OCI-LY7 (cell line): Measurements from ENCODE around the gene ASB12. TPM values are rescaled to one million over a fixed set of nuclear protein-coding genes. Genes with fewer than 3 reads are reported as not detected.

Experiments used
- BruUV-seq: library from RNA; stranded (reverse); fragments of 400-500 nt; replicated peaks from 2 replicates; lab custom pipeline; 2021; lab: Mats Ljungman, UMichigan
- CTCF ChIA-PET: fragments of 300-600 bp; sonication (Branson Sonifier 250); formaldehyde crosslinking; loops from one replicate; lab custom pipeline; 2022; ENCODE audit warnings: antibody characterized with exemption; ENCODE audit not compliant: unreplicated experiment; lab: Charles Lee
- POLR2A ChIA-PET: fragments of 300-600 bp; sonication (Branson Sonifier 250); formaldehyde crosslinking; loops from one replicate; lab custom pipeline; 2022; ENCODE audit warnings: antibody characterized with exemption; lab: Charles Lee
- DNase-seq: peaks from one replicate; pipeline ENCODE4 v3.0.0-alpha.2; 2015; ENCODE audit warnings: low spot score
- H2AFZ ChIP-seq: fragments of 200-600 bp; sonication (generic), shearing (Covaris generic); 2 replicates; pipeline ENCODE4 v1.6.1; 2014; ENCODE audit warnings: mild to moderate bottlenecking, antibody characterized with exemption, low read length, moderate library complexity
- H3K27ac ChIP-seq: fragments of 200-600 bp; sonication (generic); 2 replicates; pipeline ENCODE4 v1.5.1; 2014; ENCODE audit warnings: mixed run types, low read depth, mild to moderate bottlenecking, moderate library complexity, low read length, inconsistent platforms; ENCODE audit not compliant: poor library complexity, severe bottlenecking
- H3K36me3 ChIP-seq: fragments of 200-600 bp; sonication (generic); 2 replicates; pipeline ENCODE4 v1.6.1; 2014; ENCODE audit warnings: mild to moderate bottlenecking, antibody characterized with exemption, low read length, moderate library complexity, mixed read lengths; ENCODE audit not compliant: insufficient read depth
- H3K4me1 ChIP-seq: fragments of 200-600 bp; sonication (generic); 2 replicates; pipeline ENCODE4 v1.5.1; 2014; ENCODE audit warnings: mild to moderate bottlenecking, low read length; ENCODE audit not compliant: insufficient read depth, poor library complexity, severe bottlenecking
- H3K4me2 ChIP-seq: fragments of 200-600 bp; sonication (generic); 2 replicates; pipeline ENCODE4 v1.6.1; 2014; ENCODE audit warnings: mild to moderate bottlenecking, low read length
- H3K4me3 ChIP-seq: fragments of 200-600 bp; sonication (generic); 2 replicates; pipeline ENCODE4 v1.5.1; 2014; ENCODE audit warnings: mild to moderate bottlenecking, low read depth, low read length; ENCODE audit not compliant: poor library complexity, severe bottlenecking
- H3K79me2 ChIP-seq: fragments of 200-600 bp; sonication (generic); 2 replicates; pipeline ENCODE4 v1.6.1; 2016; ENCODE audit warnings: low read depth, mild to moderate bottlenecking, low read length, moderate library complexity, mixed read lengths; ENCODE audit not compliant: insufficient read depth
- H3K9me2 ChIP-seq: fragments of 200-600 bp; sonication (generic); 2 replicates; pipeline ENCODE4 v1.6.1; 2016; ENCODE audit warnings: mild to moderate bottlenecking, low read length, mixed read lengths; ENCODE audit not compliant: insufficient read depth
- H3K9me3 ChIP-seq: fragments of 200-600 bp; sonication (generic); 2 replicates; pipeline ENCODE4 v1.6.1; 2014; ENCODE audit warnings: mild to moderate bottlenecking, mixed run types, low read length, mixed read lengths
- H4K20me1 ChIP-seq: fragments of 200-600 bp; sonication (generic); 2 replicates; pipeline ENCODE4 v1.6.1; 2014; ENCODE audit warnings: mild to moderate bottlenecking, antibody characterized with exemption, low read length, moderate library complexity, mixed read lengths; ENCODE audit not compliant: insufficient read depth
- EZH2phosphoT487 ChIP-seq: fragments of 200-600 bp; sonication (generic); IDR thresholded peaks from 2 replicates; pipeline ENCODE4 v1.6.1; 2018; ENCODE audit warnings: low read depth, borderline replicate concordance, mild to moderate bottlenecking, mixed run types, antibody characterized with exemption, low read length, moderate library complexity, mixed read lengths
- intact Hi-C: fragments of 100-400 bp; cut with micrococcal nuclease; formaldehyde crosslinking; loops from one replicate; pipeline ENCODE4 v1.10.0; 2022; ENCODE audit not compliant: unreplicated experiment
- total RNA-seq, 2 experiments: library from RNA; depleted of rRNA in 1 of 2; stranded (reverse); fragments of >200 nt in 1 of 2; shearing (Covaris generic) in 1 of 2; gene quantifications; 2 replicates each; pipeline ENCODE4 v1.2.3, GENCODE V29; 2014 to 2022
- TF ChIP-seq, protein P1 (sequence below): fragments of 200-600 bp; sonication (generic); conservative IDR thresholded peaks from 2 replicates; pipeline ENCODE4 v1.5.1; 2014; ENCODE audit warnings: mild to moderate bottlenecking, antibody characterized with exemption, low read length, moderate library complexity, mixed read lengths

ASB12 gene
- total RNA-seq, 2 experiments from 2014 or later: 0.51 to 0.66 TPM

DNA sequence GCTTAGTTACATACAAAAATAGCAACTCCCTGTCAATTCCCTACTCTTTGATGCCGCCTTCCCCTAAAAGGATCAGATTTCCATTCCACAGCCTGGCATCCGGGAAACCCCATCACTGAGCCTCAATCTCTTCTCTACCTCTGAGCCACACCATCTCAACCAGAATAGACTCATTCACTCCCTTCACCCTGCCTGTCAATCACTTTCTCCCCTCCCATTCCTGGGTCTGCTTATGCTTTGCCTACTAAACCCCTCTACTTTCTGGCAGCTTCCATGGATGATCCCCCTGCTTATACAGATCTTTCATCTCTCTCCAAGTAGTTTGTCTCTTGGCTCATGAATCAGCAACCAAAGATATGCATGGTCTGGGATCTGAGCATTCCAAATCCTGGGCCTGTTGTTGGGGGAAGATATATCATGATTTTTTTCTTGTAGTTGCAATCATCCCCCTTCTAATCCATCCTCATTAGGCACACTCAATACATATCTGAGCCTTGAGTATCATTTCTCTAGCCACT, 27.5 kb downstream of the ASB12 start:
- Histone ChIP-seq H3K9me2 (no peaks in the 10 kb centered on the region), H3K4me1 (peaks cover 18% of the 10 kb centered on the region), H4K20me1 (no peaks in the 10 kb centered on the region), H3K9me3 (no peaks in the 10 kb centered on the region), H3K4me3 (no peak overlapping the region), H3K27ac (no peak overlapping the region), H3K36me3 (no peaks in the 10 kb centered on the region), H3K79me2 (no peaks in the 10 kb centered on the region), H2AFZ (no peak overlapping the region), H3K4me2 (no peak overlapping the region)
- ChIA-PET POLR2A (interaction anchor here (0.6 kb wide), 1 partner anchor 548 kb away, joined by 4 read pairs; no protein-coding TSS in a partner anchor), CTCF (no interaction called here)
- no TSS peak for BruUV-seq
- no peak for TF ChIP-seq EZH2phosphoT487
- TF ChIP-seq, protein P1, sequence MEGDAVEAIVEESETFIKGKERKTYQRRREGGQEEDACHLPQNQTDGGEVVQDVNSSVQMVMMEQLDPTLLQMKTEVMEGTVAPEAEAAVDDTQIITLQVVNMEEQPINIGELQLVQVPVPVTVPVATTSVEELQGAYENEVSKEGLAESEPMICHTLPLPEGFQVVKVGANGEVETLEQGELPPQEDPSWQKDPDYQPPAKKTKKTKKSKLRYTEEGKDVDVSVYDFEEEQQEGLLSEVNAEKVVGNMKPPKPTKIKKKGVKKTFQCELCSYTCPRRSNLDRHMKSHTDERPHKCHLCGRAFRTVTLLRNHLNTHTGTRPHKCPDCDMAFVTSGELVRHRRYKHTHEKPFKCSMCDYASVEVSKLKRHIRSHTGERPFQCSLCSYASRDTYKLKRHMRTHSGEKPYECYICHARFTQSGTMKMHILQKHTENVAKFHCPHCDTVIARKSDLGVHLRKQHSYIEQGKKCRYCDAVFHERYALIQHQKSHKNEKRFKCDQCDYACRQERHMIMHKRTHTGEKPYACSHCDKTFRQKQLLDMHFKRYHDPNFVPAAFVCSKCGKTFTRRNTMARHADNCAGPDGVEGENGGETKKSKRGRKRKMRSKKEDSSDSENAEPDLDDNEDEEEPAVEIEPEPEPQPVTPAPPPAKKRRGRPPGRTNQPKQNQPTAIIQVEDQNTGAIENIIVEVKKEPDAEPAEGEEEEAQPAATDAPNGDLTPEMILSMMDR: no peak
- intact Hi-C loops: no loop called here
- DNase-seq: no peak

DNA sequence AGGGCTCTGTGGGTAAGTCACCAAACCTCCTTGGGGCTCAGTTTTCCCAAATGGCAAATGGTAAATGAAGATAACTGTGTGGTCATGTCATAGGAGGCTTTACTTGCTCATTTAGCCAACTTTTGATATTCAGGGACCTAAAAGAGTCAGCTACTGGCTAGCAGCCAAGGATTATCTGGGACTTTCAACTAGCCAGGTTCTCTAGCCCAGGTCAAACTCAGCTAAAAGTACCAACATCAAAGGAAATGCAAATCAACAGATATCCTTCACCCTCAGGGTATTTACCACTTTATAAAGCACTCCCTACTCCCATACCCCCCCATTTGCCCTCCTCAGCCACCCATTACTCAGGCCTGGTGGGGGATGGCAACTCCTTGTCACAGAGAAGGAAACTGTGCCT, 32.4 kb downstream of the ASB12 start:
- ChIA-PET CTCF (no interaction called here), POLR2A (no interaction called here)
- DNase-seq: no peak
- Histone ChIP-seq H3K4me1 (peaks cover 6% of the 10 kb centered on the region), H3K9me3 (no peaks in the 10 kb centered on the region), H3K4me3 (no peak overlapping the region), H3K4me2 (no peak overlapping the region), H3K9me2 (no peaks in the 10 kb centered on the region), H2AFZ (no peak overlapping the region), H3K79me2 (no peaks in the 10 kb centered on the region), H4K20me1 (no peaks in the 10 kb centered on the region), H3K36me3 (no peaks in the 10 kb centered on the region), H3K27ac (no peak overlapping the region)
- intact Hi-C loops: no loop called here
- no TSS peak for BruUV-seq
- TF ChIP-seq, protein P1: no peak
- no peak for TF ChIP-seq EZH2phosphoT487

DNA sequence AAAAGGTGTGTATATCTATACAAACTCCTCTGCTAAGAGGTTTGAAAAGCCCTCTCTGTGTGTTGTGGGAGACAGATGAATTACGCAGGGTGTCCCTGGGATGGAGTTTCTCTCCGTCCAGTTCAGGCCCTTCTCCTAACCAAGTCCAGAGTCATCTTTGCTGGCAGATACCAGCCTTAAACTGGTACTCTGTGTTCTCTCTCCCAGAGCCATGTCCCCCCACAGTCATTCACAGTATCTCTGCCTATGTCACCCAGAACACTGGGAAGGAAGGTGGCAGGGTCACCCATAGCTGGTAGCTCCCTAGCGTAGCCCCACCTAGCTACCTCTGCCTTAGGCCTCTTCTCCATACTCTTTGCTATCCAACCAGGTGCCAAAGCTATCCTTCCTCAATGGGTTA, 33.8 kb downstream of the ASB12 start:
- TF ChIP-seq EZH2phosphoT487: no peak
- TF ChIP-seq, protein P1: no peak
- DNase-seq: no peak
- Histone ChIP-seq H2AFZ (no peak overlapping the region), H4K20me1 (no peaks in the 10 kb centered on the region), H3K4me1 (peaks cover 6% of the 10 kb centered on the region), H3K36me3 (no peaks in the 10 kb centered on the region), H3K4me3 (no peak overlapping the region), H3K9me3 (no peaks in the 10 kb centered on the region), H3K4me2 (no peak overlapping the region), H3K27ac (no peak overlapping the region), H3K79me2 (no peaks in the 10 kb centered on the region), H3K9me2 (no peaks in the 10 kb centered on the region)
- ChIA-PET POLR2A (no interaction called here), CTCF (no interaction called here)
- BruUV-seq: no TSS peak
- intact Hi-C loops: no loop called here
